A673 (cell line): ENCODE results near the gene KATNAL1. TPM values are rescaled to one million over a fixed set of nuclear protein-coding genes. Genes with fewer than 3 reads are reported as not detected.

Experiments
- Bru-seq: library from RNA; stranded (reverse); fragments of 400-500 nt; gene quantifications from one replicate; lab custom pipeline; 2021; lab: Mats Ljungman, UMichigan
- BruChase-seq, 2 experiments: library from RNA; stranded (reverse); fragments of 400-500 nt; gene quantifications; one replicate each; lab custom pipeline; 2021; lab: Mats Ljungman, UMichigan
- BruUV-seq: library from RNA; stranded (reverse); fragments of 400-500 nt; replicated peaks from 2 replicates; lab custom pipeline; 2021; lab: Mats Ljungman, UMichigan
- CTCF ChIA-PET: fragments of 300-600 bp; sonication (Branson Sonifier 250); formaldehyde crosslinking; loops from one replicate; lab custom pipeline; 2022; ENCODE audit warnings: antibody characterized with exemption; lab: Charles Lee
- POLR2A ChIA-PET: fragments of 300-600 bp; sonication (Branson Sonifier 250); formaldehyde crosslinking; loops from one replicate; lab custom pipeline; 2022; ENCODE audit warnings: antibody characterized with exemption; ENCODE audit not compliant: low non-redundant PET; lab: Charles Lee
- DNase-seq: peaks from one replicate; pipeline ENCODE4 v3.0.0-alpha.2; 2015; ENCODE audit warnings: low spot score
- H3K27ac ChIP-seq: fragments of 200-600 bp; sonication (generic); 2 replicates; pipeline ENCODE4 v1.5.1; 2016; ENCODE audit warnings: mixed run types, low read depth, mild to moderate bottlenecking, mixed read lengths, antibody characterized with exemption, low read length; ENCODE audit not compliant: poor library complexity, severe bottlenecking
- H3K27me3 ChIP-seq: fragments of 200-600 bp; sonication (generic); replicated peaks from 2 replicates; pipeline ENCODE4 v1.6.1; 2017; ENCODE audit warnings: mixed run types, low read depth, mild to moderate bottlenecking, mixed read lengths, antibody characterized with exemption, low read length; ENCODE audit not compliant: insufficient read depth, poor library complexity
- H3K36me3 ChIP-seq: fragments of 200-600 bp; sonication (generic); 2 replicates; pipeline ENCODE4 v1.6.1; 2016; ENCODE audit warnings: mixed run types, mild to moderate bottlenecking, mixed read lengths, antibody characterized with exemption, low read length; ENCODE audit not compliant: insufficient read depth, poor library complexity, severe bottlenecking
- H3K4me1 ChIP-seq: fragments of 200-600 bp; sonication (generic); 2 replicates; pipeline ENCODE4 v1.6.1; 2017; ENCODE audit warnings: mixed run types, mild to moderate bottlenecking, mixed read lengths, antibody characterized with exemption, low read length; ENCODE audit not compliant: insufficient read depth, poor library complexity, severe bottlenecking
- H3K4me3 ChIP-seq: fragments of 200-600 bp; sonication (generic); 2 replicates; pipeline ENCODE4 v1.5.1; 2016; ENCODE audit warnings: low read depth, mixed run types, mild to moderate bottlenecking, mixed read lengths, low read length; ENCODE audit not compliant: poor library complexity, severe bottlenecking
- H3K9me3 ChIP-seq: fragments of 200-600 bp; sonication (generic); 2 replicates; pipeline ENCODE4 v1.6.1; 2016; ENCODE audit warnings: mixed run types, low read depth, mild to moderate bottlenecking, mixed read lengths, antibody characterized with exemption, low read length; ENCODE audit not compliant: poor library complexity, severe bottlenecking
- CTCF ChIP-seq: fragments of 300-800, 200-600 bp; sonication (generic); conservative IDR thresholded peaks from 2 replicates; pipeline ENCODE4 v1.5.1; 2017; ENCODE audit warnings: low read depth, mild to moderate bottlenecking, antibody characterized with exemption, low read length, moderate library complexity, mixed read lengths
- EZH2 ChIP-seq: fragments of 200-600 bp; sonication (generic); IDR thresholded peaks from 2 replicates; pipeline ENCODE4 v1.6.1; 2017; ENCODE audit warnings: borderline replicate concordance, low read depth, mild to moderate bottlenecking, mixed read lengths, antibody characterized with exemption, low read length; ENCODE audit not compliant: poor library complexity, severe bottlenecking
- intact Hi-C: fragments of 100-400 bp; cut with micrococcal nuclease; formaldehyde crosslinking; loops from one replicate; pipeline ENCODE4 v1.10.0; 2022; ENCODE audit not compliant: unreplicated experiment
- long read RNA-seq: library from polyadenylated mRNA; stranded (forward); transcript quantifications from one replicate; pipeline ENCODE4 v2.0.0, GENCODE V29; 2022
- total RNA-seq: library from RNA; stranded (reverse); gene quantifications from 2 replicates; pipeline ENCODE4 v1.2.3, GENCODE V29; 2021

Gene KATNAL1
- 63.0 and 66.5 TPM in 2 replicates for total RNA-seq
- percentile 95 among the genes with signal in this experiment for Bru-seq, nascent RNA
- BruChase-seq, experiment 1, labeled RNA remaining after a 2-hour chase, result percentile 92 among the genes with signal in this experiment
- BruChase-seq, experiment 2, labeled RNA remaining after a 6-hour chase, result percentile 85 among the genes with signal in this experiment
- long read RNA-seq, full-length matches to known transcripts, result 20 of 34 reads
- long read RNA-seq, partial matches to known transcripts, result 3 of 34 reads
- long read RNA-seq, other reads (novel, unspliced or antisense), result 11 of 34 reads

GRCh38 chr13:30307194-30307970 is at the start of gene KATNAL1:
KATNAL1 (minus strand) TSS chr13:30307551; CDS start chr13:30283777, 23,774 bp downstream.
- DNase-seq, result peak; percentile 95
- no peaks in the 10 kb centered on the region for H3K9me3 ChIP-seq
- intact Hi-C loops, result loop anchor here (5.0 kb wide), 1 partner anchor 90 kb away; no protein-coding TSS in a partner anchor
- ChIA-PET CTCF (no interaction called here), POLR2A (interaction anchor here (0.6 to 0.7 kb wide), 2 partner anchors 16 to 177 kb away, joined by 4 to 5 read pairs; no protein-coding TSS in a partner anchor)
- no peaks in the 10 kb centered on the region for H3K36me3 ChIP-seq
- H3K27ac ChIP-seq, result peak within 1 kb of the TSS; percentile 97
- H3K4me3 ChIP-seq, result peak within 1 kb of the TSS; percentile 87
- no peaks in the 10 kb centered on the region for H3K27me3 ChIP-seq
- no peak for TF ChIP-seq CTCF
- TF ChIP-seq EZH2, result no peak
- no TSS peak for BruUV-seq
- H3K4me1 ChIP-seq, result peaks cover 56% of the 10 kb centered on the region

- Histone ChIP-seq H3K9me3 (peaks cover 13% of the 10 kb centered on the region), H3K27me3 (no peaks in the 10 kb centered on the region), H3K4me1 (peaks cover 10% of the 10 kb centered on the region), H3K36me3 (no peaks in the 10 kb centered on the region), H3K4me3 (no peak overlapping the region), H3K27ac (no peak overlapping the region)
- no peak for DNase-seq
- BruUV-seq, result no TSS peak
- ChIA-PET POLR2A (no interaction called here), CTCF (no interaction called here)
- no peak for TF ChIP-seq CTCF
- no peak for TF ChIP-seq EZH2
- intact Hi-C loops, result no loop called here
Measured at GRCh38 chr13:30355839-30356238, 48.5 kb upstream of the KATNAL1 start.

GRCh38 chr13:30355384-30355699 is 48.0 kb upstream of the KATNAL1 start:
- no TSS peak for BruUV-seq
- no peak for DNase-seq

More at GRCh38 chr13:30355384-30355699, 48.0 kb upstream of the KATNAL1 start:
- Histone ChIP-seq H3K27ac (no peak overlapping the region), H3K9me3 (peaks cover 13% of the 10 kb centered on the region), H3K36me3 (no peaks in the 10 kb centered on the region), H3K27me3 (no peaks in the 10 kb centered on the region), H3K4me3 (no peak overlapping the region), H3K4me1 (peaks cover 10% of the 10 kb centered on the region)
- intact Hi-C loops, result no loop called here
- POLR2A ChIA-PET, result no interaction called here
- CTCF ChIA-PET, result no interaction called here
- no peak for TF ChIP-seq EZH2
- no peak for TF ChIP-seq CTCF
